IPS DF 4.7 (cell line): Measurements from ENCODE around the gene TMEM254.
"Not testable (repeated sequence)": the region's sequence is repeated elsewhere in the genome, so short reads cannot be mapped to it uniquely, and the experiment has no call there.

ENCODE experiments used
- DNase-seq: peaks from one replicate; pipeline ENCODE4 v3.0.0-alpha.2; 2013; ENCODE audit warnings: low spot score; ENCODE audit errors: extremely low read depth

The TMEM254 gene

DNA sequence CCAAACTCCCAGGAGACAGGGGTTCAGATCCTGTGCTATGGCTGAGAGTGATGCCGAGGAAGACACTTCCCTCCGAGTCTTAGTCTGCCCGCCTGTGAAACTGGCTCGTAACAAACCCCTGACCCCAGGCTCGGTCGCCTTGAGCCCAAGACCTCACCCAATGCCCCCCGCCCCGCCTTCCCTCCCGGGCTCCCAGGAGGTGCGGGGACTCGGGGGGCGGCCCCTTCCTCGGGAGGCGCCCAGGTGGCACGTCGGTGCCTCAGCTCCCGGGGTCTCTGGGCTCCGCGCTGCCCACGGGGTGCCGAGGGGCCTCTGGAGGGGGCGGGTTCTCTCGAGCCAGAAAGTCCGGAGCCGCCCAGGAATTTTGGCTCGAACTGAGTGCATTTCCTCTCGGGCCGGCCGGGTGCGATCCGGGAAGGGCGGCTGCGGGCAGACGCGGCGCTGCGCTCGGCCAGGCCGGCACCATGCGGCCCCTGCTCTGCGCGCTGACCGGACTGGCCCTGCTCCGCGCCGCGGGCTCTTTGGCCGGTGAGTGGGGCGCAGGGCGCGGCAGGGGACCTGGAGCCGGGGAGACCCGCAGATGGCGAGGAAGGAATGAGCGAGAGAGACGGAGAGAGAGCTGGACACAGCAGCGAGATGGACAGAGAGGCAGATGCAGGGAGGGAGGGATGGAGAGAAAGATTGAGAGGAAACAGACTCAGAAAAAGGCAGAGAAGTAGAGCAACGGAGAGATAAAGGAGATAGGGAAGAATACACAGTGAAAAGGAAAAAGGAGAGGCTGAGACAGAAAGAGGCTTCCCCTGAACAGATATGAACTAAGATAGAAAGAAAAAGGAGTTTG, 54.1 kb downstream of the TMEM254 start, which contains the start of gene PLAC9:
TSS of gene PLAC9 (plus strand) at position 432 of the 841 bp plus-strand sequence. CDS start at position 465, 33 bp downstream.
- DNase-seq = no peak

DNA sequence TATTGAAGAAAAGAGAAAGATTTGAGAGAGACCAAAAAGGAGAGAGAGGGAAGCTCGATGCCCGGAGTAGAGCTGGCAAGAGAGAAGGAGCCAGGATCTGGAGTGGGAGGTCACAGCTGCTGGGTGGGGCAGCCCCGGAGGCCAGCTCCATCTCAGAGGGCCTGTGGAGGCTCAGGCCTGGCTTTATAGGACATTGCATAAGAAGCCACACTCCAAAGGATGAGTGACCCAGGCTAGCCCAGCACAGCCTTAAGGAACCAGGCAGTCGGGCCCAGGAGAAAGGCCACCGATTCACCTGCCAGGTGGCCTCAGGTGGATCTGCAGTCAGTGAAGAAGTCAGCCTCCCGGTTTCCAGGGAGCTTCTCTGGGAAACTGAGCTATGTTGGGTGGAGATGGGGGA, 54.7 kb downstream of the TMEM254 start:
- DNase-seq = no peak

DNA sequence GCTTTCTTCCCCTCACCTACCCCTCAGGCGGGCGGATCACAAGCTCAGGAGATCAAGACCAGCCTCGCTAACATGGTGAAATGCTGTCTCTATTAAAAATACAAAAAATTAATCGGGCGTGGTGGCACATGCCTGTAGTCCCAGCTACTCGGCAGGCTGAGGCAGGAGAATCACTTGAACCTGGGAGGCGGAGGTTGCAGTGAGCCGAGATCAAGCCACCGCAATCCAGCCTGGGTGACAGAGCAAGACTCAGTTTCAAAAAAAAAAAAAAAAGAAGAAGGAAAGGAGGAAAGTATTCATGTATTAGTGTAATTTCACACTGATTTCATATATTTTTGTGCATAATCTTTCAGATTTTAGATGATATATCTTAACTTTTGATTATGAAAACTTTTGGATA, 55.2 kb downstream of the TMEM254 start:
- not testable (repeated sequence) for DNase-seq

DNA sequence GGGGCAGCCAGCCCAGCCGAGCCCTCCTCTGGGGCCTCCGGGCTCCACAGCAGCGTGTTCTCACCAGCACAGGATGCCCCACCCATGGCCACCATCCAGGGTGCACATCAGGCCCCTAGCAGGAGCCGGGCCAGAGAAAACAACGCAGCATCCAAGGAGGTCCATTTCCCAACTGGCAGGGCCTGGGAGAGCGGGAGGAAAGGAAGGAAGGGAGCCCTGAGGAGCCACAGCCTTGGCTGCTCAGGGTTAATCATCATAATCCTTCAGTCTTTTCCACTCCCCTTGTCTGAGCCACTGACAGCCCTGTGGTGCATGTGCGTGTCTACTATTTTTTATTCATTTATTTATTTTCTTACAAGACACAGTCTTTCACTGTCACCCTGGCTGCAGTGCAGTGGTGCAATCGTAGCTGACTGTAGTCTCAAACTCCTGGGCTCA, 57.7 kb downstream of the TMEM254 start:
- DNase-seq = no peak

DNA sequence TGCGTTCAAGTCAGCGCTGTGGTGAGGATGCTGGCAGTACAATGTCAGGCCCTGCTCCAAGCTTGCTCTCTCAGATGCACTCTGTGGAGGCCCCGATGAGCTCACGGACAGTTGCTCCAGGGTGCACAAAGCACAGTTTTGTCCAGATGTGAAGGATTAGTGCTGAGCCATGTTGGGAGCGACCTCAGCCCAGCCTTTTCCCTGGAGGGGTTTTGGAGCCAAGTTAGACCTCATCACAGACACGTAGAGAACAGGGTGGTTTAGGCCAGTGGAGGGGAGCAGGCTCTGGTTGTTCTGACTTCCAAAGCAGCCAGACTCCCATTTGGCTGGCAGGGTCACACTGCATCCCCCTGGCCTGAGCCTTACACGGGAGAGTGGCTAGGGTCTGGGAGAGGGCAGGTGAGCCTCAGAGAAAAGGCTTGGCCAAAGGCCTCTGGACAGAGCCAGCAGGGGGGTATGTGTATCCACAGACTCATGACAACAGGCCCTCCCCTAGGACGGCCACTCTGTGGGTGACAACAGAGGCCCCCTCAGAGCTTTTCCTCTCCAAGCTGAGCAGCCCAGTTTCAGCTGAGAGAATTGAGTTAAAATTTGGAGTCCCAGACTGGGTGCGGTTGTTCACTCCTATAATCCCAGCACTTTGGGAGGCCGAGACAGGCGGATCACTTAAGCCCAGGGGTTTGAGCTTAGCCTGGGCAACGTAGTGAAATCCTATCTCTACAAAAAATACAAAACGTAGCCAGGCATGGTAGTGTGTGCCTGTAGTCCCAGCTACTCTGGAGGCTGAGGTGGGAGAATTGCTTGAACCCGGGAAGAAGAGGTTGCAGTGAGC, 58.8 kb downstream of the TMEM254 start:
- DNase-seq = no peak

DNA sequence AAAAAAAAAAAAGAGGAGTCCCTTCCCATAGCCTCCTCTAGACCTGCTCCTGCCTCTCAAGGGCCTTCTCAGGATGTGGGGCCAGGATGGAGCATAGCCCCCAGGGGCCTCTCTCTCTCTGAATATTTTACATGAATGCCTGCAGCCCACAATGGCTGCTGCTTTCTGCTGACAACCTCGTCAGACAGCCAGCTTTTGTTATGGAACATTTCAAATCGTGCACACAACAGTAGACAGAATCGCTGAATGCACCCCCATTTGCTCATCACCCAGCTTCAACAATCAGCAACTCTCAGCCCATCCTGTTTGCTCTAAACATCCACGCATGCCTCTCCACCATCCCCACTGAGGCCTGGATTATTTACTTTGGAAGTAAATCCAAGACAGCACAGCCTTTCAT, 59.5 kb downstream of the TMEM254 start:
- no peak for DNase-seq

DNA sequence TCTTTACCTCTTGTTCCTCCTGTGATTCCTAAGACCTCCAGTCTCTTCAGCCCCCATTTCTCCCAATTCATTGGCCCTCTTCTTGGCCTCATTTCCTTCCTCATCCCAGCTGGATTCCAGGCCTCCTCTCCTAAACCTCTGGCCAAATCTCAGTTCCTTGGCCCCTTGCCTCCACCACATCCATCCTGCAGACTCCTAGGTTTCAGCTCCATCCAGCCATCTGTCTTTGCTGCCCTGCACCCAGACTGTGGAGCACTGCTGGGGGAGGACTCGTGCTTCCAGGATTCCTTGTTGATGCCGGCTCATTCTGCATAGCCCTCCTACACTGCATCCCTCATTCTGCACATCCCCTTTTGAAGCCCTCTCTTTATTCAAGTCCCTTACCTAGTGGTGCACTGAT, 60.8 kb downstream of the TMEM254 start:
- no peak for DNase-seq

DNA sequence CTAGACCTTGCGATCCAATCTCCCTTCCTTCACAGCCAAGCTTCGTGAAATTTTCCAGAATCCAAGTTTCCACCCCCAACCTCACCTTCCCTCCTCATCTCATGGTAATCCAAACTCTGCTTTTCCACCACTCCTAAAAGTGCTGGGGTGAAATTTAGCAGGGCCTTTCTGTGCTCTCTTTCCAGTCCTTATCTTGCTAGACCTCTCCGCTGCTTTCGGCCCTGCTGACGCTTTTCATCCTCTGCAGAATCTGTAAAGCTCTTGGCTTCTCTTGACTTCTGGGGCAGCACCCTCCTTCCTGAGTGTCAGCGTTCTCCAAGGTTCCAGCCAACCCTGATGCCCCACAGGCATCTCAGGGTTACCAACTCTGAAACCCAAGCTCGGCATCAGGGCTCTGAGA, 61.8 kb downstream of the TMEM254 start:
- DNase-seq = no peak

DNA sequence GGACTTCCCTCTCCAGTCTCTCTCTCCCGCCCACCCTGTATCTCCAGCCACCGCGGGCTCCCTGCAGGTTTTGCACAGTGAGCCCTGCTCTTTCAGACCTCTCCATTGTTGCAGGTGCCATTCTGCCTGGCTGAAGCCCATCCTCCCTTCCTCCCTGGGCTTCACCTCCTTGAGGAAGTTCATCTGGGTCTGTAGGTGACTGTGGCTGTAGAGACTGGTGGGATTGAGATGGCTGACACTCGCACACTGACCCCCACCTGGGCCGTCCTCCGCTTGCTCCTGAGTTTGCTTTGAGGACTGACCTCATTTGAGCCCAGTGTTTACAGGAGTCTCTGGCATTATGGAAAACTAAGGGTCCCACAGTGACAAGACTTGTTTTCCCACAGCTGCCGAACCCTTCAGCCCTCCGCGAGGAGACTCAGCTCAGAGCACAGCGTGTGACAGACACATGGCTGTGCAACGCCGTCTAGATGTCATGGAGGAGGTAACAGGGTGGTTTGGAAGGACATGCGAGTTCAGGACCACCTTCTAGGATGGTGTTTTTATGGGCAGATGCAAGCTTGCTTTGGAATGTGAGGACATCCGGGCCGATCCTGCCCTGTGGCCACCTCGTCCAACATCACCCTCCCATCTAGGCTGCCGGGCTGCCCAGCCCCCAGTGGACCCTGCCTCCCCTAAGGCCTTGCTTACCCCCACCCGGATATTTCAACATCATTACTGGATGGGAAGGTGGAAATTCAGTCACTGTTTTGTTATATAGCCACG, 63.4 kb downstream of the TMEM254 start:
- DNase-seq = no peak
